Measurements from ENCODE around the gene TNFRSF1B. TPM values are rescaled to one million over a fixed set of nuclear protein-coding genes. Genes with fewer than 3 reads are reported as not detected.

TNFRSF1B gene
- total and polyA plus RNA-seq, 9 of the 15 experiments (the other 6 are each of a cell fraction or from before 2014, with no cell fraction given): 8.8 to 91.3 (median 36.0) TPM

DNA sequence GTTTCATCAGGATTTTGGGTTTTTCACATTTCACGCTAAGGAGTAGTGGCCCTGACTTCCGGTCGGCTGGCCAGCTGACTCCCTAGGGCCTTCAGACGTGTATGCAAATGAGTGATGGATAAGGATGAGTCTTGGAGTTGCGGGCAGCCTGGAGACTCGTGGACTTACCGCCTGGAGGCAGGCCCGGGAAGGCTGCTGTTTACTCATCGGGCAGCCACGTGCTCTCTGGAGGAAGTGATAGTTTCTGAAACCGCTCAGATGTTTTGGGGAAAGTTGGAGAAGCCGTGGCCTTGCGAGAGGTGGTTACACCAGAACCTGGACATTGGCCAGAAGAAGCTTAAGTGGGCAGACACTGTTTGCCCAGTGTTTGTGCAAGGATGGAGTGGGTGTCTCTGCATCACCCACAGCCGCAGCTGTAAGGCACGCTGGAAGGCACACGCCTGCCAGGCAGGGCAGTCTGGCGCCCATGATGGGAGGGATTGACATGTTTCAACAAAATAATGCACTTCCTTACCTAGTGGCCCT lies 23.1 kb upstream of the TNFRSF1B start (continued):
- TF ChIP-seq, protein P1, sequence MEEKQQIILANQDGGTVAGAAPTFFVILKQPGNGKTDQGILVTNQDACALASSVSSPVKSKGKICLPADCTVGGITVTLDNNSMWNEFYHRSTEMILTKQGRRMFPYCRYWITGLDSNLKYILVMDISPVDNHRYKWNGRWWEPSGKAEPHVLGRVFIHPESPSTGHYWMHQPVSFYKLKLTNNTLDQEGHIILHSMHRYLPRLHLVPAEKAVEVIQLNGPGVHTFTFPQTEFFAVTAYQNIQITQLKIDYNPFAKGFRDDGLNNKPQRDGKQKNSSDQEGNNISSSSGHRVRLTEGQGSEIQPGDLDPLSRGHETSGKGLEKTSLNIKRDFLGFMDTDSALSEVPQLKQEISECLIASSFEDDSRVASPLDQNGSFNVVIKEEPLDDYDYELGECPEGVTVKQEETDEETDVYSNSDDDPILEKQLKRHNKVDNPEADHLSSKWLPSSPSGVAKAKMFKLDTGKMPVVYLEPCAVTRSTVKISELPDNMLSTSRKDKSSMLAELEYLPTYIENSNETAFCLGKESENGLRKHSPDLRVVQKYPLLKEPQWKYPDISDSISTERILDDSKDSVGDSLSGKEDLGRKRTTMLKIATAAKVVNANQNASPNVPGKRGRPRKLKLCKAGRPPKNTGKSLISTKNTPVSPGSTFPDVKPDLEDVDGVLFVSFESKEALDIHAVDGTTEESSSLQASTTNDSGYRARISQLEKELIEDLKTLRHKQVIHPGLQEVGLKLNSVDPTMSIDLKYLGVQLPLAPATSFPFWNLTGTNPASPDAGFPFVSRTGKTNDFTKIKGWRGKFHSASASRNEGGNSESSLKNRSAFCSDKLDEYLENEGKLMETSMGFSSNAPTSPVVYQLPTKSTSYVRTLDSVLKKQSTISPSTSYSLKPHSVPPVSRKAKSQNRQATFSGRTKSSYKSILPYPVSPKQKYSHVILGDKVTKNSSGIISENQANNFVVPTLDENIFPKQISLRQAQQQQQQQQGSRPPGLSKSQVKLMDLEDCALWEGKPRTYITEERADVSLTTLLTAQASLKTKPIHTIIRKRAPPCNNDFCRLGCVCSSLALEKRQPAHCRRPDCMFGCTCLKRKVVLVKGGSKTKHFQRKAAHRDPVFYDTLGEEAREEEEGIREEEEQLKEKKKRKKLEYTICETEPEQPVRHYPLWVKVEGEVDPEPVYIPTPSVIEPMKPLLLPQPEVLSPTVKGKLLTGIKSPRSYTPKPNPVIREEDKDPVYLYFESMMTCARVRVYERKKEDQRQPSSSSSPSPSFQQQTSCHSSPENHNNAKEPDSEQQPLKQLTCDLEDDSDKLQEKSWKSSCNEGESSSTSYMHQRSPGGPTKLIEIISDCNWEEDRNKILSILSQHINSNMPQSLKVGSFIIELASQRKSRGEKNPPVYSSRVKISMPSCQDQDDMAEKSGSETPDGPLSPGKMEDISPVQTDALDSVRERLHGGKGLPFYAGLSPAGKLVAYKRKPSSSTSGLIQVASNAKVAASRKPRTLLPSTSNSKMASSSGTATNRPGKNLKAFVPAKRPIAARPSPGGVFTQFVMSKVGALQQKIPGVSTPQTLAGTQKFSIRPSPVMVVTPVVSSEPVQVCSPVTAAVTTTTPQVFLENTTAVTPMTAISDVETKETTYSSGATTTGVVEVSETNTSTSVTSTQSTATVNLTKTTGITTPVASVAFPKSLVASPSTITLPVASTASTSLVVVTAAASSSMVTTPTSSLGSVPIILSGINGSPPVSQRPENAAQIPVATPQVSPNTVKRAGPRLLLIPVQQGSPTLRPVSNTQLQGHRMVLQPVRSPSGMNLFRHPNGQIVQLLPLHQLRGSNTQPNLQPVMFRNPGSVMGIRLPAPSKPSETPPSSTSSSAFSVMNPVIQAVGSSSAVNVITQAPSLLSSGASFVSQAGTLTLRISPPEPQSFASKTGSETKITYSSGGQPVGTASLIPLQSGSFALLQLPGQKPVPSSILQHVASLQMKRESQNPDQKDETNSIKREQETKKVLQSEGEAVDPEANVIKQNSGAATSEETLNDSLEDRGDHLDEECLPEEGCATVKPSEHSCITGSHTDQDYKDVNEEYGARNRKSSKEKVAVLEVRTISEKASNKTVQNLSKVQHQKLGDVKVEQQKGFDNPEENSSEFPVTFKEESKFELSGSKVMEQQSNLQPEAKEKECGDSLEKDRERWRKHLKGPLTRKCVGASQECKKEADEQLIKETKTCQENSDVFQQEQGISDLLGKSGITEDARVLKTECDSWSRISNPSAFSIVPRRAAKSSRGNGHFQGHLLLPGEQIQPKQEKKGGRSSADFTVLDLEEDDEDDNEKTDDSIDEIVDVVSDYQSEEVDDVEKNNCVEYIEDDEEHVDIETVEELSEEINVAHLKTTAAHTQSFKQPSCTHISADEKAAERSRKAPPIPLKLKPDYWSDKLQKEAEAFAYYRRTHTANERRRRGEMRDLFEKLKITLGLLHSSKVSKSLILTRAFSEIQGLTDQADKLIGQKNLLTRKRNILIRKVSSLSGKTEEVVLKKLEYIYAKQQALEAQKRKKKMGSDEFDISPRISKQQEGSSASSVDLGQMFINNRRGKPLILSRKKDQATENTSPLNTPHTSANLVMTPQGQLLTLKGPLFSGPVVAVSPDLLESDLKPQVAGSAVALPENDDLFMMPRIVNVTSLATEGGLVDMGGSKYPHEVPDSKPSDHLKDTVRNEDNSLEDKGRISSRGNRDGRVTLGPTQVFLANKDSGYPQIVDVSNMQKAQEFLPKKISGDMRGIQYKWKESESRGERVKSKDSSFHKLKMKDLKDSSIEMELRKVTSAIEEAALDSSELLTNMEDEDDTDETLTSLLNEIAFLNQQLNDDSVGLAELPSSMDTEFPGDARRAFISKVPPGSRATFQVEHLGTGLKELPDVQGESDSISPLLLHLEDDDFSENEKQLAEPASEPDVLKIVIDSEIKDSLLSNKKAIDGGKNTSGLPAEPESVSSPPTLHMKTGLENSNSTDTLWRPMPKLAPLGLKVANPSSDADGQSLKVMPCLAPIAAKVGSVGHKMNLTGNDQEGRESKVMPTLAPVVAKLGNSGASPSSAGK (IDR thresholded peaks at IDR 0.05): peak; percentile 93
- TF ChIP-seq ZNF780A (CRISPR knock-in tag; IDR thresholded peaks at IDR 0.05) (no peak), SAFB2 (IDR thresholded peaks at IDR 0.05; ENCODE audit: borderline replicate concordance, low read depth, low read length, severe bottlenecking) (no peak), EP400 (IDR thresholded peaks at IDR 0.05) (peak; percentile 68), HNRNPUL1 (IDR thresholded peaks at IDR 0.05; ENCODE audit: low read length) (no peak), ZNF707 (CRISPR knock-in tag; conservative IDR thresholded peaks at IDR 0.05) (no peak), JUNB (CRISPR knock-in tag; conservative IDR thresholded peaks at IDR 0.05) (no peak)
- TF ChIP-seq, protein P2, sequence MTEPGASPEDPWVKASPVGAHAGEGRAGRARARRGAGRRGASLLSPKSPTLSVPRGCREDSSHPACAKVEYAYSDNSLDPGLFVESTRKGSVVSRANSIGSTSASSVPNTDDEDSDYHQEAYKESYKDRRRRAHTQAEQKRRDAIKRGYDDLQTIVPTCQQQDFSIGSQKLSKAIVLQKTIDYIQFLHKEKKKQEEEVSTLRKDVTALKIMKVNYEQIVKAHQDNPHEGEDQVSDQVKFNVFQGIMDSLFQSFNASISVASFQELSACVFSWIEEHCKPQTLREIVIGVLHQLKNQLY (CRISPR knock-in tag; conservative IDR thresholded peaks at IDR 0.05): no peak
- TF ChIP-seq, protein P3, sequence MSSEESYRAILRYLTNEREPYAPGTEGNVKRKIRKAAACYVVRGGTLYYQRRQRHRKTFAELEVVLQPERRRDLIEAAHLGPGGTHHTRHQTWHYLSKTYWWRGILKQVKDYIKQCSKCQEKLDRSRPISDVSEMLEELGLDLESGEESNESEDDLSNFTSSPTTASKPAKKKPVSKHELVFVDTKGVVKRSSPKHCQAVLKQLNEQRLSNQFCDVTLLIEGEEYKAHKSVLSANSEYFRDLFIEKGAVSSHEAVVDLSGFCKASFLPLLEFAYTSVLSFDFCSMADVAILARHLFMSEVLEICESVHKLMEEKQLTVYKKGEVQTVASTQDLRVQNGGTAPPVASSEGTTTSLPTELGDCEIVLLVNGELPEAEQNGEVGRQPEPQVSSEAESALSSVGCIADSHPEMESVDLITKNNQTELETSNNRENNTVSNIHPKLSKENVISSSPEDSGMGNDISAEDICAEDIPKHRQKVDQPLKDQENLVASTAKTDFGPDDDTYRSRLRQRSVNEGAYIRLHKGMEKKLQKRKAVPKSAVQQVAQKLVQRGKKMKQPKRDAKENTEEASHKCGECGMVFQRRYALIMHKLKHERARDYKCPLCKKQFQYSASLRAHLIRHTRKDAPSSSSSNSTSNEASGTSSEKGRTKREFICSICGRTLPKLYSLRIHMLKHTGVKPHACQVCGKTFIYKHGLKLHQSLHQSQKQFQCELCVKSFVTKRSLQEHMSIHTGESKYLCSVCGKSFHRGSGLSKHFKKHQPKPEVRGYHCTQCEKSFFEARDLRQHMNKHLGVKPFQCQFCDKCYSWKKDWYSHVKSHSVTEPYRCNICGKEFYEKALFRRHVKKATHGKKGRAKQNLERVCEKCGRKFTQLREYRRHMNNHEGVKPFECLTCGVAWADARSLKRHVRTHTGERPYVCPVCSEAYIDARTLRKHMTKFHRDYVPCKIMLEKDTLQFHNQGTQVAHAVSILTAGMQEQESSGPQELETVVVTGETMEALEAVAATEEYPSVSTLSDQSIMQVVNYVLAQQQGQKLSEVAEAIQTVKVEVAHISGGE (CRISPR knock-in tag; IDR thresholded peaks at IDR 0.05): peak in 1 of 3 experiments; percentile 58; a peak in 2 of 6 replicates
- TF ChIP-seq, protein P4, sequence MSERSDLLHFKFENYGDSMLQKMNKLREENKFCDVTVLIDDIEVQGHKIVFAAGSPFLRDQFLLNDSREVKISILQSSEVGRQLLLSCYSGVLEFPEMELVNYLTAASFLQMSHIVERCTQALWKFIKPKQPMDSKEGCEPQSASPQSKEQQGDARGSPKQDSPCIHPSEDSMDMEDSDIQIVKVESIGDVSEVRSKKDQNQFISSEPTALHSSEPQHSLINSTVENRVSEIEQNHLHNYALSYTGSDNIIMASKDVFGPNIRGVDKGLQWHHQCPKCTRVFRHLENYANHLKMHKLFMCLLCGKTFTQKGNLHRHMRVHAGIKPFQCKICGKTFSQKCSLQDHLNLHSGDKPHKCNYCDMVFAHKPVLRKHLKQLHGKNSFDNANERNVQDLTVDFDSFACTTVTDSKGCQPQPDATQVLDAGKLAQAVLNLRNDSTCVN (CRISPR knock-in tag; IDR thresholded peaks at IDR 0.05): no peak
